Left cardiac atrium (tissue), 4 donors: ENCODE measurements around the gene MYO9A. TPM values are rescaled to one million over a fixed set of nuclear protein-coding genes. Genes with fewer than 3 reads are reported as not detected.
A peak's percentile ranks its signal among the peaks of the same experiment; 100 is the strongest.
"Not testable (repeated sequence)": the region's sequence is repeated elsewhere in the genome, so short reads cannot be mapped to it uniquely, and the experiment has no call there.

Experiments used
- ATAC-seq, 2 donors: fragments of 200-7000 bp; cut with Tn5 transposase; one replicate each; pipeline ENCODE4 v1.9.1; 2020; ENCODE audit warnings: mild to moderate bottlenecking in 2 of 2, moderate library complexity in 2 of 2
- DNase-seq: peaks from one replicate; pipeline ENCODE4 v3.0.0-alpha.2; 2020
- intact Hi-C, 2 donors: fragments of 100-400 bp; cut with DNase I; formaldehyde crosslinking; loops; one replicate each; pipeline versions ENCODE4 v1.14.1 to v1.15.1; 2022 to 2023
- total RNA-seq, 2 donors: library from RNA; stranded (reverse); fragmentation: NEBNext Ultra II Directional; extraction: Animal tissue kit (Norgen Biotek cat#: 25700); gene quantifications; one replicate each; pipeline ENCODE4 v1.2.1, GENCODE V29; 2021
- donor health status: DM: no; HTN: yes; CAD: no.
- donor health status: DM: no; HTN: yes; CAD: no; lungs with severe emphysema.
- donor health status: DM: yes; HTN: yes; CAD: no.
- donor health status: Dilated cardiomyopathy.

The MYO9A gene
- total RNA-seq, 2 donors from 2014 or later: 30.3 to 31.8 TPM

DNA sequence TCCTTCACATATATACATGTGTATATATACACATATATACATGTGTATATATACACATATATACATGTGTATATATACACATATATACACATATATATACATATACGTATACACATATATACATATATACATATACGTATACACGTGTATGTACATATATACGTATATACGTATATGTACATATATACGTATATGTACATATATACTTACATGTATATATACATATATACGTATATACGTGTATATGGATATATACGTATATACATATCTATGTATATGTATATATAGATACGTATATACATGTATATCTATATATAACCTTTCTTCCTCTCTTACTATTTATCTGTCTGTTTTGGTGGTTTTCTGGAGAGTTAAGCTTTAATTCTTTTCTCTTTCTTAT lies 192.8 kb downstream of the MYO9A start:
- intact Hi-C loops: no loop called here
- DNase-seq: no peak
- no peak for ATAC-seq

DNA sequence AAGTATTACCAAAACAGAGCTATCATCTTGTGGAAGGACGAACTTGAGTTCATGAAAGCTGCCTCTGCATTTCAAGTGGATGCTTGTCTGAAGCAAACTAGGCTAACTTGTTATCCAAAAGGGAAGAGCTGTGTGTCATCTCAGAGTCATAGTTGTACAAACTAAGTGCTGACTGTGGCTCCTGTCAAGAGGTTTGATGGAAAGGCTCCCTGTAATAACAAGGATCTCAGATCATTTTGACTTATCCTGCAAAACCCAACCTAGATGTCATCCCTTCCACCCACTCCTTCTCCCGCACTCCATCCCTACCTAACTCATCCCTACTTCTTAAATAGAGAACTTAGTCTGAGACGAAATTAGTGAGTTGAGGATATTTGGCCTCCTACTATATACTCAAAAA lies 196.8 kb downstream of the MYO9A start:
- DNase-seq (no peak), ATAC-seq (no peak)
- intact Hi-C loops: no loop called here

DNA sequence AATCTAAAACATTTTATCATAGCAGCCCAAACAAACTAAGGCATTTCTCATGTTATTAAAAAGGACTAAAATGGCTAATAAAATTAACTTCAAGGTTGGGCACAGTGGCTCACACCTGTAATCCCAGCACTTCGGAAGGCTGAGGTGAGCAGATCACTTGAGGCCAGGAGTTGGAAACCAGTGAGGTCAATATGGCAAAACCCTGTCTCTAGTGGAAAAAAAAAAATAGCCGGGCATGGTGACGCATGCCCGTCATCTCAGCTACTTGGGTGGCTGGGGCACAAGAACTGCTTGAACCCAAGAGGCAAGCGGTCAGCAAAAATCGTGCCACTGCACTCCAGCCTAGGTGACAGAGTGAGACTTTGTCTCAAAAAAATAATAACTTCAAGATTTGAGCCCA lies 197.4 kb downstream of the MYO9A start:
- intact Hi-C loops: no loop called here
- no peak for DNase-seq
- no peak for ATAC-seq

DNA sequence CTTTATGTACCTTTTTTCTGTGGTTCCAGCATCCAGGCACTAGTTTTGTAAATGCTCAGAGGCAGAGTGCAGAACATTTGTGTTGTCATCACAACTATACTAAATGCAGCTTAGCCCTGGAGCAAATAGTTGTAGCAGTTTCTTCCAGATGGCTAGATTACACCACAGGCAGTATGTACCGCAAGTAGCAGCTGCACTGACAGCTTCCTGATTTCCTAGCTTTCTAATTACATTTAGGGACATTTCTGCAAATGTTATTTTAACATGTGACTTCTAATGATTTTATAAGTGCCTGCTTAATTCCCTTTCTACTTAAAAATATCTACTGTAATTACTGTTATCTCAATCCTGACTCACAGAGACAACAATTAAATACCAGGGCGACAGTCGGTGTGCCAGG lies 201.1 kb downstream of the MYO9A start:
- ATAC-seq: no peak
- no peak for DNase-seq
- intact Hi-C loops: no loop called here

DNA sequence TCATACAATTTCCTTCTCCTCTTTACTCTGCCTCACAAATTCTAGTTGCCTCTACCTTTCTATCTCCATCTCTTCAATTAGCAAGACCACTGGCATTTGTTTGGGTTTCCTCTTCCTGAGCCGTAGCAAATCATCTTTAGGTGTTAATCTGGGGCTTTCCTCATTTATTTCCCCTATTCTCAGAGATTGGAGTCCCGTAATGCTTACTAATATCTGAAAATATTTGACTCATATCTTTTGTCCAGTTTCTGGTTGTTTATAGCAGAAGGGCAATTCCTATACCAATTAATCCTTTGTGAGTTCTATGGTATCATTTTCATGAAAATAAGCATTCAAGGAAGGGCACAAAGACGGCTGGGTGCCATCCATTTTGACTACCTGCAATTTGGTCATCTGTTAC lies 203.9 kb downstream of the MYO9A start:
- intact Hi-C loops: no loop called here
- no peak for ATAC-seq

GRCh38 chr15:71899674-71900073 lies 218.3 kb downstream of the MYO9A start:
- DNase-seq: no peak
- intact Hi-C loops: no loop called here
- ATAC-seq: no peak

More for the DNA sequence above, 203.9 kb downstream of the MYO9A start:
- no peak for DNase-seq

- no peak for ATAC-seq
- no peak for DNase-seq
- intact Hi-C loops: no loop called here
Observed at GRCh38 chr15:71893691-71894090, 224.3 kb downstream of the MYO9A start.

- DNase-seq (no peak), ATAC-seq (no peak)
- intact Hi-C loops: no loop called here
Observed at GRCh38 chr15:71892335-71892734, 225.6 kb downstream of the MYO9A start.

- peak; percentile 80 to 86 for ATAC-seq
- intact Hi-C loops: no loop called here
- no peak for DNase-seq
Observed at GRCh38 chr15:71891026-71891425, 226.9 kb downstream of the MYO9A start.

- ATAC-seq: no peak
- DNase-seq: no peak
- intact Hi-C loops: no loop called here
Observed at GRCh38 chr15:71889947-71890346, 228.0 kb downstream of the MYO9A start.

DNA sequence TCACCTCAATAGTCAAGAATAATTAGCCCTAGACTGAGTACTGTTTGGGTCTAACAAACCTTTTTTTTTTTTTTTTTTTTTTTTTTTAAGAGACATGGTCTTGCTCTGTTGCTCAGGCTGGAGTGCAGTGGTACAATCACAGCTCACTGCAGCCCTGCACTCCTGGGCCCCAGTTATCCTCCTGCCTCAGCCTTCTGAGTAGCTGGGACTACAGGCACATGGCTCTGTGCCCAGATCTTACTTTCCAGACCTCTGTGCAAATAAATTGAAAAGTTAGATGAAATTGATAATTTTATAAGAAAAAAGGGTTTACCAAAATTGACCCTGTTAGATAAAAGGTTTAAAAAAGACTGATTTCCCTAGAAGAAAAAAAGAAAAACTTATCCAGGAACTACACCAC lies 228.6 kb downstream of the MYO9A start:
- no peak for ATAC-seq
- DNase-seq: no peak
- intact Hi-C loops: no loop called here

DNA sequence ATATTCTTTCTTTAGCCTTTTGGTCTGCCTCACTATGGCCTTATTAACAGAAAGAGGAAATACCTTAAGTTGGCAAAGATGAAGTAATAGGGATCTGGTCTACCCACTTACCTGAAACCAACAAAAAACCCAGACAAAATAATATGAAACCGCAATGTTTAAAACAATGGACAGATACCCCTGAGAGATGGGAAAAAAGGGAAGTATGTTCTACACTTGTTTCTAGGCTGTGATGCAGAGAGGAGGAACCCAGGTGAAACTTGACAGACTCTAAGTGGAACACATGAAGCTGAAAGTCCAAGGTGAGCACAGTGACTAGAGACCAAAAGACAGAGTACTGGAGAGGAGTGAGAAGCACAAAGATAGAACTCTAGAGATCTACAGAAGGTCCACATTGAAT lies 229.2 kb downstream of the MYO9A start:
- no peak for ATAC-seq
- intact Hi-C loops: no loop called here

DNA sequence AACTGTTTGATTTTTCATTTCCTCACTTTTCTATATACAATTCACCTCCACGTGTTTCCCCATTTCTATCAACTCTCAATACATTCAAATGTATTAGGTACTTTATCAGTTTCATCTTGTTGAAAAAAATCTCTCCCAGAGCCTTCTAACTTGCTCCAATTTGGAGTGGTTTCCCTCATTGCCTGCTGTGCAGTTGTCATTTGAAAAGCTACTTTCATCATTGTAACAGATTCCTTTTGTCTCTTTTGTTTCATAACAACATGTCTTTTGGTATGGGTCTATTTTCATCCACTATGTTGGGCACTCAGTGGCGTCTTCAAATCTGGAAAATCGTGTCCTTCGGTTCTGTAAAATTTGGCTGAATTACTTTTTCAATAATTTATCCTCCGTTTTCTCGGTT lies 232.6 kb downstream of the MYO9A start:
- no peak for DNase-seq
- no peak for ATAC-seq
- intact Hi-C loops: no loop called here

More for the DNA sequence above, 229.2 kb downstream of the MYO9A start:
- no peak for DNase-seq

DNA sequence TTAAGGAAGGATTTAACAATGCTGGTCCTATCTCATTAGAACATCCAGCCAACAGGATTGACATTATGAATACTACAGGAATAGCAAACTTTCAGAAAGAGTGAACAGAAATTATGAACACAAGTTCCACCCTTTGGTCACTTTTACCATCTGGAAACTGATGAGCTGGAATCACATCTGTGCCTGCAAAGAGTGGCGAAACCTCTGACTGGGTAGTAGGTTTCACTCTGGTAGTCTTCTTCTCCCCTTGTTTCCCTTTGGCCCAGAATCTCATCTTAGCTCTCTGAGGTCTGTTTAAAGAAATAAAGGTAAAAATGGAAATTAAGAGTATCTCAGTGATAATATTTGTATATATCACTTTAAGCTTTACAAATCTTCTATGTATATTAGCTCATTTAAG lies 234.5 kb downstream of the MYO9A start:
- intact Hi-C loops: no loop called here
- no peak for ATAC-seq
- no peak for DNase-seq

DNA sequence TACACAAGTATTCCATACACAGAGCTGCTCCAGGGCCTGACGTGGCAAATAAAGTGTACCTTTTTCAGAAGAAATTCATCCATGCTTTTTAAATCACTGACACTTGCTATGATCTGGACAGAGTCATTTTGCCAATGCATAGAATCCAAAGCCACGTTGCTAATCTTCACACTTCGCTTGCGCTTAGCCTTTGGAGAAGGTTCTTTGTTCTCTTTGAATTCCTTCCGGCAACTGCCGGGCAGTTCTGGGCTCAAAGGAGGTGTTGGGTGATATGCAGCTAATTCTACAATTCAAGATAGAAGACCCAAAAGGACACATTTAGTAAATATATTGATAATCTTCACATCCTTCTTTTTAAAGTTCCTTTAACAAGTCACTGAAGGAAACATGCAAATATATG lies 237.7 kb downstream of the MYO9A start:
- DNase-seq: no peak
- intact Hi-C loops: no loop called here

GRCh38 chr15:71874245-71874644 lies 243.7 kb downstream of the MYO9A start:
- intact Hi-C loops: no loop called here
- DNase-seq: no peak
- no peak for ATAC-seq

More for the DNA sequence above, 237.7 kb downstream of the MYO9A start:
- no peak for ATAC-seq

GRCh38 chr15:71858232-71858631 lies 259.7 kb downstream of the MYO9A start:
- DNase-seq, ATAC-seq, intact Hi-C loops: not testable (repeated sequence)

- intact Hi-C loops: no loop called here
- no peak for ATAC-seq
- DNase-seq: no peak
Observed at GRCh38 chr15:71853543-71853942, 264.4 kb downstream of the MYO9A start.

DNA sequence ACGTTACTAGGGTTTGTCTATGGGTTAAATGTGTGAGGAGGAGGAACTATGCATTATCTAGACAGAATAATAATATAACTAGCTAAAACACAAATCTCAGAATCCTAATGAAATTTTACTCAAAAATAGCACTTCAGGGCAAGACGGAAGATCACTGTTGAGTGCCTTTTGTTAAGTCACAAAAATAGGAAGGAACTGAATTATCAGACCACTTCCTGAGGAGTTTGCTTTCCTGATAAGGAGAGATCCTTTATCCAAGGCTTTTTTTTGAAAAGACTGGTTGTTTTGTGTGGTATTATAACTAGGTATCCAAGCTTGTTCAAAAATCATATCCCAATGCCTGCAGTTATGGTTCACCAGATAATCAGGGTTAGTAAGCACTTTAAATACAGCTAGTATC lies 273.0 kb downstream of the MYO9A start:
- intact Hi-C loops: no loop called here
- ATAC-seq (no peak), DNase-seq (no peak)

GRCh38 chr15:71841563-71841962 lies 276.4 kb downstream of the MYO9A start:
- intact Hi-C loops: no loop called here
- ATAC-seq: no peak
- no peak for DNase-seq

GRCh38 chr15:71830981-71831380 lies 287.0 kb downstream of the MYO9A start:
- ATAC-seq (peak in 1 of 2 donors; percentile 57), DNase-seq (no peak)
- intact Hi-C loops: no loop called here

DNA sequence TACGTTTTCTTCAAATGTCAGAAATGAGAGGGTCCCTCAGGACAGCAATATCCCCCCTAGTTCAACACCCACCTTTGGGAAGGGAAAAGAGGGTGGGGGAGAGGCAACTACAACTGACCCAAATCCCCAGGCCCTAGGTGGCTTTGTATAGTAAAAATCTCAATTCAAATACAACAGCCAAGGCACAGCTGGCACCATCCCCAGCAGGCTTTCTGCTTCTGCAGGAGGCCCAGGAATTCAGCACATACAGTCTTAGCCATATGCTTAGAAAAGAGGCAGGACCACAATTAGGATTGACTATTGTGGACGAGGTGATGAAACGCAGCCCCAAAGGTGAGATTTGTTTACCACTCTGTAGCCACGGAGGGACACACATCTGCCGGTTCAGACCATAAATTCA lies 291.8 kb downstream of the MYO9A start:
- DNase-seq: no peak
- no peak for ATAC-seq

More for the DNA sequence above, 291.8 kb downstream of the MYO9A start:
- intact Hi-C loops: no loop called here
